Measurements from ENCODE around the gene VPS4A.

Gene VPS4A

GRCh38 chr16:69314534-69314933, 3.4 kb downstream of the VPS4A start:
- H3K79me2 ChIP-seq (ENCODE audit: low read length), result peaks cover 40% of the 10 kb centered on the region
- H2AFZ ChIP-seq (ENCODE audit: low read depth, low read length), result no peak overlapping the region
- H3K27ac ChIP-seq (ENCODE audit: low read length), result no peak overlapping the region
- no peaks in the 10 kb centered on the region for H3K27me3 ChIP-seq (ENCODE audit: low read depth, low read length)
- no peak overlapping the region for H3K4me3 ChIP-seq (ENCODE audit: low read length)
- H3K36me3 ChIP-seq (replicated peaks; ENCODE audit: low read depth, low read length), result peaks cover 41% of the 10 kb centered on the region
- peaks cover 3% of the 10 kb centered on the region; the same call in 1 of the 2 replicates for H3K4me1 ChIP-seq (ENCODE audit: low read length)
- H3K9ac ChIP-seq (ENCODE audit: low read length), result no peak overlapping the region
- peaks cover 6% of the 10 kb centered on the region for H4K20me1 ChIP-seq (ENCODE audit: insufficient read depth, low read length)
- H3K9me3 ChIP-seq (ENCODE audit: insufficient read depth, low read length), result no peaks in the 10 kb centered on the region
- no peak overlapping the region for H3K4me2 ChIP-seq (ENCODE audit: low read length)
- no peak for TF ChIP-seq EZH2phosphoT487 (IDR thresholded peaks at IDR 0.05; ENCODE audit: low read depth)
- TF ChIP-seq CTCF (IDR thresholded peaks at IDR 0.05; ENCODE audit: low read depth, low read length), result no peak

GRCh38 chr16:69315486-69316311, 4.5 kb downstream of the VPS4A start:
- peaks cover 50% of the 10 kb centered on the region for H3K36me3 ChIP-seq (replicated peaks; ENCODE audit: low read depth, low read length)

GRCh38 chr16:69316595-69317034, 5.5 kb downstream of the VPS4A start:
- Histone ChIP-seq H3K36me3 (replicated peaks; ENCODE audit: low read depth, low read length) (peaks cover 58% of the 10 kb centered on the region), H4K20me1 (ENCODE audit: insufficient read depth, low read length) (peaks cover 9% of the 10 kb centered on the region), H3K9me3 (ENCODE audit: insufficient read depth, low read length) (no peaks in the 10 kb centered on the region), H3K4me1 (ENCODE audit: low read length) (no peaks in the 10 kb centered on the region; the same call in 1 of the 2 replicates), H2AFZ (ENCODE audit: low read depth, low read length) (no peak overlapping the region), H3K27ac (ENCODE audit: low read length) (no peak overlapping the region), H3K27me3 (ENCODE audit: low read depth, low read length) (no peaks in the 10 kb centered on the region), H3K4me2 (ENCODE audit: low read length) (no peak overlapping the region), H3K9ac (ENCODE audit: low read length) (no peak overlapping the region), H3K79me2 (ENCODE audit: low read length) (peaks cover 39% of the 10 kb centered on the region), H3K4me3 (ENCODE audit: low read length) (no peak overlapping the region)
- TF ChIP-seq CTCF (IDR thresholded peaks at IDR 0.05; ENCODE audit: low read depth, low read length), result no peak
- no peak for TF ChIP-seq EZH2phosphoT487 (IDR thresholded peaks at IDR 0.05; ENCODE audit: low read depth)

More at GRCh38 chr16:69315486-69316311, 4.5 kb downstream of the VPS4A start:
- TF ChIP-seq EZH2phosphoT487 (IDR thresholded peaks at IDR 0.05; ENCODE audit: low read depth) (no peak), CTCF (IDR thresholded peaks at IDR 0.05; ENCODE audit: low read depth, low read length) (no peak)
- Histone ChIP-seq H3K27me3 (ENCODE audit: low read depth, low read length) (no peaks in the 10 kb centered on the region), H3K4me2 (ENCODE audit: low read length) (no peak overlapping the region), H3K4me3 (ENCODE audit: low read length) (no peak overlapping the region), H4K20me1 (ENCODE audit: insufficient read depth, low read length) (peaks cover 6% of the 10 kb centered on the region), H3K9me3 (ENCODE audit: insufficient read depth, low read length) (no peaks in the 10 kb centered on the region), H3K4me1 (ENCODE audit: low read length) (peaks cover under 1% of the 10 kb centered on the region; the same call in 1 of the 2 replicates), H3K27ac (ENCODE audit: low read length) (no peak overlapping the region), H2AFZ (ENCODE audit: low read depth, low read length) (no peak overlapping the region), H3K79me2 (ENCODE audit: low read length) (peaks cover 40% of the 10 kb centered on the region), H3K9ac (ENCODE audit: low read length) (no peak overlapping the region)

GRCh38 chr16:69318177-69318910, 7.2 kb downstream of the VPS4A start:
- no peak overlapping the region for H3K4me3 ChIP-seq (ENCODE audit: low read length)
- H3K27ac ChIP-seq (ENCODE audit: low read length), result no peak overlapping the region
- H3K9me3 ChIP-seq (ENCODE audit: insufficient read depth, low read length), result no peaks in the 10 kb centered on the region
- no peak overlapping the region for H2AFZ ChIP-seq (ENCODE audit: low read depth, low read length)
- no peaks in the 10 kb centered on the region for H3K4me1 ChIP-seq (ENCODE audit: low read length)
- peaks cover 67% of the 10 kb centered on the region for H3K36me3 ChIP-seq (replicated peaks; ENCODE audit: low read depth, low read length)
- H3K4me2 ChIP-seq (ENCODE audit: low read length), result no peak overlapping the region
- peaks cover 37% of the 10 kb centered on the region for H3K79me2 ChIP-seq (ENCODE audit: low read length)
- no peaks in the 10 kb centered on the region for H3K27me3 ChIP-seq (ENCODE audit: low read depth, low read length)
- H3K9ac ChIP-seq (ENCODE audit: low read length), result no peak overlapping the region
- TF ChIP-seq CTCF (IDR thresholded peaks at IDR 0.05; ENCODE audit: low read depth, low read length), result no peak
- no peak for TF ChIP-seq EZH2phosphoT487 (IDR thresholded peaks at IDR 0.05; ENCODE audit: low read depth)
- H4K20me1 ChIP-seq (ENCODE audit: insufficient read depth, low read length), result 0 out of 2 replicates have a peak, but pooled peaks cover 4% of the 10 kb centered on the region

Measured in OCI-LY3 (cell line).